HG03520 (cell line): ENCODE measurements around the gene CCL4.
"Not testable (repeated sequence)": the region's sequence is repeated elsewhere in the genome, so short reads cannot be mapped to it uniquely, and the experiment has no call there.

ENCODE experiments used
- ATAC-seq: cut with Tn5 transposase; IDR thresholded peaks from one replicate; pipeline ENCODE4 v1.9.1; 2021; ENCODE audit warnings: mild to moderate bottlenecking, moderate library complexity; ENCODE audit not compliant: unreplicated experiment

Gene CCL4

GRCh38 chr17:36103401-36103975, at the start of gene CCL4:
Gene CCL4, plus strand, starts transcription at chr17:36103827. Its CDS starts 79 bp downstream, at chr17:36103906.
- peak; percentile 64 for ATAC-seq

GRCh38 chr17:36055171-36055570, 48.5 kb upstream of the CCL4 start:
- ATAC-seq: no peak

- no peak for ATAC-seq
Observed at GRCh38 chr17:36055921-36056520, 47.6 kb upstream of the CCL4 start.

- no peak for ATAC-seq
Observed at GRCh38 chr17:36057911-36058310, 45.7 kb upstream of the CCL4 start.

GRCh38 chr17:36059406-36059805, 44.2 kb upstream of the CCL4 start:
- no peak for ATAC-seq

- ATAC-seq: no peak
Observed at GRCh38 chr17:36060816-36061215, 42.8 kb upstream of the CCL4 start.

- ATAC-seq: no peak
Observed at GRCh38 chr17:36063786-36064541, 39.7 kb upstream of the CCL4 start, which contains the start of gene CCL18. Gene CCL18, plus strand, starts transcription at chr17:36064272. Its CDS starts 71 bp downstream, at chr17:36064343.

- ATAC-seq: no peak
Observed at GRCh38 chr17:36066365-36066985, 37.2 kb upstream of the CCL4 start.

- no peak for ATAC-seq
Observed at GRCh38 chr17:36068524-36068923, 35.1 kb upstream of the CCL4 start.

- no peak for ATAC-seq
Observed at GRCh38 chr17:36069136-36069535, 34.5 kb upstream of the CCL4 start.

GRCh38 chr17:36070427-36070826, 33.2 kb upstream of the CCL4 start:
- no peak for ATAC-seq

- ATAC-seq: no peak
Observed at GRCh38 chr17:36071751-36072150, 31.9 kb upstream of the CCL4 start.

- peak; percentile 53 for ATAC-seq
Observed at GRCh38 chr17:36072431-36073121, 31.1 kb upstream of the CCL4 start.

GRCh38 chr17:36074365-36074764, 29.3 kb upstream of the CCL4 start:
- no peak for ATAC-seq

GRCh38 chr17:36081681-36082471, 21.8 kb upstream of the CCL4 start:
- ATAC-seq: not testable (repeated sequence)

- ATAC-seq: not testable (repeated sequence)
Observed at GRCh38 chr17:36082482-36083120, 21.0 kb upstream of the CCL4 start.

GRCh38 chr17:36083691-36084090, 19.9 kb upstream of the CCL4 start:
- ATAC-seq: not testable (repeated sequence)

- no peak for ATAC-seq
Observed at GRCh38 chr17:36085765-36086164, 17.9 kb upstream of the CCL4 start.

GRCh38 chr17:36086791-36087190, 16.8 kb upstream of the CCL4 start:
- no peak for ATAC-seq

GRCh38 chr17:36087471-36087870, 16.2 kb upstream of the CCL4 start:
- ATAC-seq: not testable (repeated sequence)
